Activated T-helper 1 cell treated with anti-CD3 and anti-CD28 coated beads, Interleukin-12 subunit alpha, Interleukin-12 subunit beta, Interleukin-2, Interleukin-4 antibody, amounts not matched to agents 30 ng/mL and 10 ng/mL and 1 ng/mL, durations not matched to agents 14 hours and 24 hours and 36 hours (primary cell): ENCODE data around the gene KIF3A. TPM values are rescaled to one million over a fixed set of nuclear protein-coding genes. Genes with fewer than 3 reads are reported as not detected.
A peak's percentile ranks its signal among the peaks of the same experiment; 100 is the strongest.

ENCODE experiments used
- DNase-seq: peaks from one replicate; pipeline ENCODE4 v3.0.0; 2021; ENCODE audit warnings: low spot score
- H3K27ac Mint-ChIP-seq: one replicate; pipeline ENCODE4 v1.8.0; 2021; ENCODE audit warnings: mild to moderate bottlenecking, mixed read lengths
- H3K27me3 Mint-ChIP-seq: one replicate; pipeline ENCODE4 v1.8.0; 2022; ENCODE audit warnings: mild to moderate bottlenecking, moderate library complexity, mixed read lengths; ENCODE audit not compliant: insufficient read depth
- H3K36me3 Mint-ChIP-seq: one replicate; pipeline ENCODE4 v1.8.0; 2021; ENCODE audit warnings: low read depth, mixed read lengths
- H3K4me1 Mint-ChIP-seq: one replicate; pipeline ENCODE4 v1.8.0; 2021; ENCODE audit warnings: low read depth, mixed read lengths
- H3K4me3 Mint-ChIP-seq: one replicate; pipeline ENCODE4 v1.8.0; 2021; ENCODE audit warnings: mild to moderate bottlenecking, moderate library complexity, mixed read lengths
- H3K9me3 Mint-ChIP-seq: one replicate; pipeline ENCODE4 v1.8.0; 2021; ENCODE audit warnings: mixed read lengths
- intact Hi-C: fragments of 100-400 bp; cut with micrococcal nuclease; formaldehyde crosslinking; loops from one replicate; pipeline ENCODE4 v1.15.1; 2024
- total RNA-seq: library from RNA; stranded (reverse); gene quantifications from 2 replicates; pipeline ENCODE4 v1.2.3, GENCODE V29; 2022

The KIF3A gene
- total RNA-seq, 1 donor from 2014 or later, result 66.9 TPM

DNA sequence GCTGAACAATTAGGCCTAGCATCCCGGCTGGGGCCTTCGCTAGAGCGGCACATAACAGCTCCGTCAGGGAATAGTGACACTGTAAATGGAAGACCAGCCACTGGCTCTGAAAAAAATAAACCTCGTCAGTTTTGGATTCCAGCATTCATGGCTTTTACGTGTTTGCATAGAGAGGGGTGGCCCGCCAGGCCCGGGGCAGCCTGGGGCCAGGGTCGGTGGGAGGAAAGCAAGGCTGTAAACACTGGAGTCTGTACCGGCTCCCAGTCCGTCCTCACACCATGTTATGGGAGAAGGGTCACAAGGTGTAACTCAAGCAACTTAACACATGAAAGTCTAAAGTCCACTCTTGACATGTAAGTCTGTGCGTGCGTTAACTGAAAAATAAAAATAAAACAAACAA is 21.1 kb upstream of the KIF3A start:
- Mint-ChIP-seq H3K27me3 (peaks cover 2% of the 10 kb centered on the region), H3K4me1 (peaks cover 22% of the 10 kb centered on the region), H3K36me3 (peaks cover 29% of the 10 kb centered on the region), H3K4me3 (no peak overlapping the region), H3K27ac (no peak overlapping the region), H3K9me3 (no peaks in the 10 kb centered on the region)
- intact Hi-C loops, result no loop called here
- DNase-seq, result no peak

DNA sequence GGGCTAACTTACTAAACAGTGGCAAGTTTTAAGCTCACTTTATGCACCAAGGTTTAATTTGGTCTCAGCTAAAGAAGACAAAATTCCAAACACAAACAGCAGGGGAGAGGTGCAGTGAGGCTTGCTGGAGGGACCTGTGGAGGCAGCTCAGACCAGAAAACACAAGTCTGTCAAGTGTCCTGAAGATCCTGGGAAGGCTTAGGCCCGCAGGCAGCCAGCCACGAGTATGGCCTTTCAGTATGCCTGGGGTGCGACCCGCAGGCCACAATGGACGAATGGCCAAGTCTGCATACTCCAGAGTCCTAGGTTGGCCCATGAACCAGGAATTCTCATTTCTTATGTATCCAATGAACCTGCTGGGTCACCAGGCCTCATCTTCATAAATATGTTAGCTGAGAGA is 19.2 kb upstream of the KIF3A start:
- H3K4me1 Mint-ChIP-seq, result peaks cover 41% of the 10 kb centered on the region
- H3K36me3 Mint-ChIP-seq, result peaks cover 39% of the 10 kb centered on the region
- H3K9me3 Mint-ChIP-seq, result no peaks in the 10 kb centered on the region
- intact Hi-C loops, result no loop called here
- H3K27me3 Mint-ChIP-seq, result peaks cover 3% of the 10 kb centered on the region
- DNase-seq, result no peak
- H3K4me3 Mint-ChIP-seq, result no peak overlapping the region
- no peak overlapping the region for H3K27ac Mint-ChIP-seq

DNA sequence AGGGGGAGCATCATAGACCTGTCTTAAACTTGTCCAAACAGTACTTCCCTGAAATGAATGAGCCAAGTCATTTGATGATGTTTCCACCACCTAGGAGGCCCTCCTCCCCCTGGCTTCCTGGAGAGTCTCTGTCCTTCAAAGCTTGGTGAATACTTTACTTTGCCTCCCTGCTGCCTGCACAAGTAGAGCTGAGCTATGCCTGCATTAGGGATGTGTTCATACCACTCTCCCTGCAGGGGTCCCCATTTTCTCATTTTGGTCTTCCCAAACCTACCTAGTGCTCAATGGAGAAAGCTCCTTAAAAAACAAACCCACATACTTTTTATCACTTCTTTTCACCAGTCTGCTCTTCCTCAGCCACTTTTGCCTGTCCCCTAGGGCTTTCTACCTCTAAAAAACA is 17.6 kb upstream of the KIF3A start:
- Mint-ChIP-seq H3K27me3 (peaks cover 3% of the 10 kb centered on the region), H3K4me1 (peaks cover 57% of the 10 kb centered on the region), H3K4me3 (no peak overlapping the region), H3K27ac (peak overlapping the region; percentile 90), H3K9me3 (no peaks in the 10 kb centered on the region), H3K36me3 (peaks cover 40% of the 10 kb centered on the region)
- intact Hi-C loops, result loop anchor here (2.0 kb wide), 1 partner anchor 66 kb away; no protein-coding TSS in a partner anchor
- no peak for DNase-seq

DNA sequence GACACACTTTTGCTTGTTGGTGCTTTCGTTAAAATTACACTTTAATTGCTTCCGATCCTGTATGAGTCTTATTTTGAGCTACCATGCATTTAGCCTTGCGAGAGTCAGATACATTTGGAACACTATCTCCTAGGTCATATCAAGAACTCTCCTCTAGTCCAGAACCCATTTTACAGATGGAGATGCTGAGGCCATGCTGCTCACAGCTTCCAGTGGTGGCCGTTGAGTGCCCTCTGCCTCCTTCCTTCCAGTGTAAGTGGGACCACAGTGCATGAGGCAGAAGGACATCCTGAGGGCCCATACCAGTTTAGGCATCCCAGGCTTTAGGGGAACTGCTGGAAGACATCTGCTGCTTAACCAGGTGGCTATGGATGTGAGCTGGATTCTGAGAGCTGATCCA is 16.8 kb upstream of the KIF3A start:
- H3K4me3 Mint-ChIP-seq, result no peak overlapping the region
- peak overlapping the region; percentile 90 for H3K27ac Mint-ChIP-seq
- peaks cover 65% of the 10 kb centered on the region for H3K4me1 Mint-ChIP-seq
- H3K27me3 Mint-ChIP-seq, result peaks cover 3% of the 10 kb centered on the region
- intact Hi-C loops, result loop anchor here (2.0 kb wide), 1 partner anchor 67 kb away; no protein-coding TSS in a partner anchor
- peaks cover 45% of the 10 kb centered on the region for H3K36me3 Mint-ChIP-seq
- H3K9me3 Mint-ChIP-seq, result no peaks in the 10 kb centered on the region
- no peak for DNase-seq

DNA sequence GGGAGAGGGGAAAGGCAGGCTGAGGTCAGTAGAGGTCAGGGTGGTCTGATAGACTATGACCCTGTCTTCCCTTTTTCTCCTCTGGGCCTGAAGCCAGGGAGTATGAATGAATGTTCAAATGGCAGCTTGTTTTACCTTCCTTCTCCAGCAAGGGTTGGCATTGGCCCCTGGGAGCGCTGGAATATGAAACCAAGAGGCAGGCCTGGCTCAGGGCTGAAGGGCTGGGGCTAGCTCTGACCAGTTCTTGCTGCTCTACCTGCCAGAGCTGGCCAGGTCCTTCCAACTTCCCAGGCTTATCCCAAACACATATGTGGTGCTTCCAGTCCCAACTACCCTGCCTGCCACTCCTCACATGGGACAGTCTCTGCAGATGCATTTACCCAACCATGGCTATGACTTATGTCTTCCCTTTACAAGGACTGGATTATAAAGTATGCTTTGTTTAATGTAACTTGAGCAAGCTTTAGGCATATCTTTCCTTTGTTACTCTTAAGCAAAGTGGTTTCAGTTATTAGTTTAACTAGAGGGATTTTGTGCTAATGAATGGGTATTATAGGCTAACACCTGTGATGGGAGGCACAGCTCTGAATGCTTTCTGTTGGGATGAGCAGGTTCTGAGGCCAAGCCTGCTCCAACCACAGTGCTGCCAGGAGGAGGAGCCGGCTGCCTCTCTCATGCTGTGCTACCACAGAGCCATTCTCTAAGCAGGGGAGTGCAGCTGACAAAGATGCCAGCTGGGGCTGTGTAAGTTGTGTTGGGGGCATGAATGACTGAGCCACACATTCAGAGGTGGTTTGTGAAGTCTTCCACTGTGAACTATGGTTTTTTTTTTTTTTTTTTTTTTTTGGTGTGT is 16.0 kb upstream of the KIF3A start:
- H3K27ac Mint-ChIP-seq, result peak overlapping the region; percentile 90
- peaks cover 72% of the 10 kb centered on the region for H3K4me1 Mint-ChIP-seq
- H3K27me3 Mint-ChIP-seq, result peaks cover 3% of the 10 kb centered on the region
- H3K9me3 Mint-ChIP-seq, result no peaks in the 10 kb centered on the region
- peak overlapping the region; percentile 35 for H3K4me3 Mint-ChIP-seq
- peaks cover 46% of the 10 kb centered on the region for H3K36me3 Mint-ChIP-seq
- intact Hi-C loops, result loop anchor here (1.0 kb wide), 1 partner anchor 23 kb away; no protein-coding TSS in a partner anchor
- no peak for DNase-seq

DNA sequence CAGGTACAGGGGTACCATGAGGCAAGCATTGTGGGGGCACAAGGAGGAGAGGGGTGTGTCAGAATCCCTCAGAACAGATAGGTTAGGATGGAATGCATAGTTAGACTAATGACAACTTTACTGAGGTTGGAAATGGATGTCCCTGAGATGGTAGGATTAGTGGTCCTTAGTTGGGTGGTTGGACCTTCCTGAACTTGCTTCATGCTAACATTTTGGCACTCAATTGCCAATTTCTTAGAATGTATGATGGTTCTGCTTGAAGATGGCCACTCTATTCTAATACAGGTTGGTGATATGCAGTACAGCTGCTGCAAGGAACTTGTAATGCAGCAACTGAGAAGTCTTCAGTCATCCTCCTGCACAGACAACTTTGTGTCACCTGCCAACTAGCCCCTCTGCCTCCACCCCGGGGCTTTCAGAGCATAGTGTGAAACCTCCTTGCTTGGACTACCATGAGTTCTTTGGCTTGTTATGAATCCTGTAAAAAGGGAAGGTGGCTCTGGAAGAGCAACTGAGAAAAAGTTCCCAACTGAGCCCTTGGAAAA is 15.3 kb upstream of the KIF3A start:
- peak overlapping the region; percentile 90 for H3K27ac Mint-ChIP-seq

DNA sequence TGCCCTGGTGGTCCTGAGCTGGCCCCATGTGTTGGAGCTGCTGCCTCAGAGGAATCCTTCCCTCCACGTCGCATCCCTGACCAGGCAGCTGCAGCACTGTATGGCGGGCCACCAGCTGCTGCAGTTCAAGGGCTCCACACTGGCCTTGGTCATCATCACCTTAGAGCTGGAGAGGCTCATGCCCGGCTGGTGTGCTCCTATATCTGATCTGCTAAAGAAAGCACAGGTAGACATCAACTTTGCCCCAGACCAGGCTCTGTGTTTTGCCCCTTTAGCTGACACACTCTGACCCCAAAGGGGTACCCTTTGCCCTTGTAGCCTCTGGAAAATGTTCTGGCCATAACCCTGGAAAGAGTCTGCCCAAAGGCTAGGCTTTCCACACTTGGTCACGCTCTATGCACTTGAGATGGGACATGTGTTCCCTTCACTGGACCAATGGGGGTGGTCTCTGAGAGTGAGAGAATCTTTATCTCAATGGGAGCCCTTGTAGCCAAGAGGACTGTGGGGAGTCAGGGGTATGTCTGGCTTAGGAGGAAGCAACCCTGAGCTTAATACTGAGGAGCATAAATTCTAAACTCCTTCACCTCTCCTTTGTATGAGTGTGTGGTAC is 14.7 kb upstream of the KIF3A start:
- Mint-ChIP-seq H3K27ac (peak overlapping the region; percentile 90), H3K36me3 (peaks cover 40% of the 10 kb centered on the region), H3K27me3 (peaks cover 3% of the 10 kb centered on the region), H3K4me3 (peak overlapping the region; percentile 34), H3K4me1 (peaks cover 74% of the 10 kb centered on the region), H3K9me3 (no peaks in the 10 kb centered on the region)
- intact Hi-C loops, result loop anchor here (1.0 to 2.0 kb wide), 6 partner anchors 15 to 227 kb away; partner anchors contain the start of genes GDF9, KIF3A and UQCRQ
- DNase-seq, result no peak

More for the DNA sequence above, 15.3 kb upstream of the KIF3A start:
- H3K36me3 Mint-ChIP-seq, result peaks cover 43% of the 10 kb centered on the region
- no peaks in the 10 kb centered on the region for H3K9me3 Mint-ChIP-seq
- intact Hi-C loops, result loop anchor here (1.0 kb wide), 1 partner anchor 24 kb away; no protein-coding TSS in a partner anchor
- H3K4me3 Mint-ChIP-seq, result no peak overlapping the region
- no peak for DNase-seq
- H3K4me1 Mint-ChIP-seq, result peaks cover 74% of the 10 kb centered on the region
- peaks cover 3% of the 10 kb centered on the region for H3K27me3 Mint-ChIP-seq

DNA sequence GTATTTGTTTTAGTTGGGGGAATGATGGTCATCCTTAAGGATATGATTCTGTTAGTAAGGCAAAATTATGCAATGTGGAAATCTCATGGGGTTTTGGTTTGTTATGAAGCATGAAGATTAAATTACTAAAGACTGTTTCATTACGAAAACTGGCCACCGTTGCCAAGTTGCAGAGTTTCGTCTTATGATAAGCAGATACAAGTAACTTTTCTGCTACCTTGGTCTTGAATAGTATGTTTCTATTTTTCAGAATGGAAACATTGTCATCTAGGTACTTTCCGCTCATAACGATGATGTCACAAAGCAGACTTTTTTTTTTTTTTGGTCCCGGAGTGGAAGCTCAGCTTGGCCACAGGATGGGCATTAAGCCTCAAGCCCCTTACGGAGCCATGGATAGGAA is 14.1 kb upstream of the KIF3A start:
- Mint-ChIP-seq H3K36me3 (peaks cover 40% of the 10 kb centered on the region), H3K4me1 (peaks cover 78% of the 10 kb centered on the region), H3K27me3 (peaks cover 3% of the 10 kb centered on the region), H3K4me3 (peak overlapping the region; percentile 37), H3K9me3 (no peaks in the 10 kb centered on the region), H3K27ac (peak overlapping the region; percentile 90)
- DNase-seq, result peak; percentile 38
- intact Hi-C loops, result loop anchor here (1.0 to 2.0 kb wide), 6 partner anchors 14 to 226 kb away; partner anchors contain the start of genes GDF9, KIF3A and UQCRQ

DNA sequence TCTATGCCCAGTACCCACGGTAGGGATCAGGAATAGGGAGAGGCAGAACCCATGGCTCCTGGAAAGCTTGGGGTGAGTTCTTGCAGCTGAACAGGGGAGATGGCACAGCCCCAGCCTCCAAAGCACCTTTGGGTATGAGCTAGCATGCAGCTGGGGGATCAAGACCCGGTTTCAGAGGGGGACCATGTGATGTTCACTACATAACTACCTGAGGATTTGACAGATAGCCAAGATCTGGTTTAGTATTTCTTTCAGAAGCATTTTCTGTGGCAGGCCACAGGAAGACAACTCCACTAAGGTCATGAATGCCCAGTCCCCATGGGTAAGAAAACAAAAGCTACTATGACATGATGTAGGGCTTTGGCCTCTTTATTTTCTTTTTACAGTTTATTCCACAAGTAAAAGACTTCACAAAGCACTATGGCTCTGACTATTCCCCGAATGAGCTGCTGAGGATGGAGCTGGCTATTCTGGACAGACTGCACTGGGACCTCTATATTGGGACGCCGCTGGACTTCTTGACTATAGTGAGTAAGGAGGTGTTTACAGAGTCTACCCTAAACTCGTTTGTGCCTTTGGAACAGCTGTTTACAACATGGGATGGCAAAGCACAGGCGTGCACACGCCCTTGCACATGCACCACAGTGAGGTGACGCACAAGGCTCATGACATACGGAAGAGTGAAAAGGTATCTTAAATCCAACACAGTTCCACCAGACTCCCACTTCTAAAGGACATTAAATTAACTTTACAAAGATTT is 13.3 kb upstream of the KIF3A start:
- Mint-ChIP-seq H3K4me3 (peak overlapping the region; percentile 37), H3K4me1 (peaks cover 81% of the 10 kb centered on the region), H3K27ac (peak overlapping the region; percentile 90), H3K36me3 (peaks cover 37% of the 10 kb centered on the region), H3K9me3 (no peaks in the 10 kb centered on the region), H3K27me3 (peaks cover 6% of the 10 kb centered on the region)
- intact Hi-C loops, result loop anchor here (1.0 to 2.0 kb wide), 6 partner anchors 13 to 225 kb away; partner anchors contain the start of genes GDF9, KIF3A and UQCRQ
- no peak for DNase-seq

DNA sequence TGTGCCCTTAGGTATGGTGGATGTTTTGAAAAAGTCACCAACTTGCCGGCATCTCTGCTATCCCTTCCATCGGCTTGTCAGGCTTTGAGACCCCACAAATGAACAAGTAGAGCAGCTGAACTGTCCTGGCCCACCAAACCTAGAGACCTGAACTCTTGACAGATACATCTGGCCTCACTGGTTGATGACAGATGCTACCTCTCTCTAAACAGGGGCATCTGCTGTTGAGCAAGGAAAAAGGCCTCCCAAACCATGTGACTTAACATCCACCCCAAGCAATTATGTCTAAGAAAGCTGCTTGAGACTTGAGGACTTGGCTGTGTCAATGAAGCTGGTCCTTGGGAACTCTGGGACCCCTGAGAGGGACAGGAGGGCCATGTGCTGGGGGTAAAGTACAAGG is 12.2 kb upstream of the KIF3A start:
- intact Hi-C loops, result loop anchor here (10.0 kb wide), 1 partner anchor 675 kb away; the partner anchor contains the start of gene CSF2
- H3K9me3 Mint-ChIP-seq, result no peaks in the 10 kb centered on the region
- peak overlapping the region; percentile 47 for H3K4me3 Mint-ChIP-seq
- H3K27me3 Mint-ChIP-seq, result peaks cover 13% of the 10 kb centered on the region
- H3K27ac Mint-ChIP-seq, result peak overlapping the region; percentile 71
- DNase-seq, result no peak
- peaks cover 37% of the 10 kb centered on the region for H3K36me3 Mint-ChIP-seq
- peaks cover 70% of the 10 kb centered on the region for H3K4me1 Mint-ChIP-seq

DNA sequence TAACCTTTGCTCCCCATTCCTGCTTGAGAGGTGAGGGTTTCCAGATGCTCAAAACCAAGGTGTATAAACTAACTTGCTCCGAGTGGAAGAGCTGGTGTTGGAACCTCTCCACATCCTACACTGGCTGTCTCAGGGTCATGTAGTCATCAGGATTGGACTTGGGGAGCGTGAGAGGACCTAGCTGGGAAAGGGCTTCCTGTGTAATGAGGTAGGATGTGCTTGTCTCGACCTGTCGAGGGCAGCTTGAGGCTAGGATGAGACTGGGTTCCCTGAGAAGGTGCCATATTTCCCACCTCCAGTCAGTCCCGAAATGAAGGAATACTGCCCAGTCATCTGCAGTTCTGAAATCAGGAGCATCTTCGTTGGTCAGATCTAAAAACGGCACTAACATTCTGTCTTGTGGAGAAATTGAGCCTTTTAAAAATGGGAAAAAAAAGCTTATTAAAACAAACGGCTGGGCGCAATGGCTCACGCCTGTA is 11.2 kb upstream of the KIF3A start:
- no peak for DNase-seq
- H3K36me3 Mint-ChIP-seq, result peaks cover 32% of the 10 kb centered on the region
- peak overlapping the region; percentile 86 for H3K27ac Mint-ChIP-seq
- H3K4me3 Mint-ChIP-seq, result peak overlapping the region; percentile 75
- intact Hi-C loops, result loop anchor here (10.0 kb wide), 1 partner anchor 674 kb away; the partner anchor contains the start of gene CSF2
- peaks cover 15% of the 10 kb centered on the region for H3K27me3 Mint-ChIP-seq
- no peaks in the 10 kb centered on the region for H3K9me3 Mint-ChIP-seq
- peaks cover 60% of the 10 kb centered on the region for H3K4me1 Mint-ChIP-seq
